Measurements from ENCODE around the gene NLGN1.

DNA sequence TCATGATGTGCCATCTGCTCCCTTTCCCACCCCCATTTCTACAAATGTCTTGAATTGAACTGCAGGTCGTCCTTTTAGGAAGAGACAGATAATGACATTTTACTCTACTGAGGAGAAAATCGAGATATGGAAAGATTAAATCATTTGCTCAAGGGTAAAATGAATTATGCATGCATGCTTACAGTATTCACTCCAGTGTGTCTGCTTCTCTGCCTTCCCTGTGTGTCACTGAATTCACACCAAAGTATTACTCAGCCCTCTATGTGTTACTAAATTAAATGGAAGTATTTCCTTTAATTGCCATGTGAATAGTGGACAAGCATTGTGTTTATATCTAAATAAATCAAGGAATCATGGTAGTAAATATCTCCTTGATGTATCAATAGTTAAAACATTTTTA is 449.0 kb downstream of the NLGN1 start:
- TF ChIP-seq EZH2 (IDR thresholded peaks at IDR 0.05; ENCODE audit: insufficient read depth, poor library complexity, severe bottlenecking) (no peak), EZH2phosphoT487 (IDR thresholded peaks at IDR 0.05; ENCODE audit: insufficient read depth, low read depth) (no peak)

Data from GM23248 (cell line).